Measurements from ENCODE around the gene ELF2. TPM values are rescaled to one million over a fixed set of nuclear protein-coding genes. Genes with fewer than 3 reads are reported as not detected.
A peak's percentile ranks its signal among the peaks of the same experiment; 100 is the strongest.
"Not testable (repeated sequence)": the region's sequence is repeated elsewhere in the genome, so short reads cannot be mapped to it uniquely, and the experiment has no call there.

The ELF2 gene
- total RNA-seq, 2 experiments from 2014 or later = 34.3 to 36.3 TPM

- Mint-ChIP-seq H3K4me1 (ENCODE audit: low read depth) (peaks cover 13% of the 10 kb centered on the region), H3K4me3 (peak overlapping the region; percentile 82), H3K27me3 (ENCODE audit: low read depth) (peaks cover 32% of the 10 kb centered on the region), H3K27ac (peak overlapping the region; percentile 89), H3K9me3 (ENCODE audit: insufficient read depth) (no peaks in the 10 kb centered on the region), H3K36me3 (ENCODE audit: low read depth) (no peaks in the 10 kb centered on the region)
- ChIA-PET CTCF (interaction anchor here (1.8 to 2.1 kb wide), 3 partner anchors 118 to 147 kb away, joined by 9 to 13 read pairs (median 10); partner anchors contain the start of gene NAA15), POLR2A (interaction anchor here (0.6 to 3.4 kb wide), 7 partner anchors 9 to 431 kb away, joined by 3 to 28 read pairs (median 3); partner anchors contain the start of genes NAA15 and NDUFC1)
- DNase-seq = peak; percentile 94
- ATAC-seq = peak; percentile 78
Observed at GRCh38 chr4:139177869-139178619, 1.0 kb upstream of the ELF2 start.

- Mint-ChIP-seq H3K4me1 (ENCODE audit: low read depth) (peaks cover 15% of the 10 kb centered on the region), H3K4me3 (peak overlapping the region; percentile 85), H3K27ac (peak overlapping the region; percentile 52), H3K9me3 (ENCODE audit: insufficient read depth) (no peaks in the 10 kb centered on the region), H3K36me3 (ENCODE audit: low read depth) (no peaks in the 10 kb centered on the region), H3K27me3 (ENCODE audit: low read depth) (peaks cover 26% of the 10 kb centered on the region)
- ATAC-seq = peak; percentile 32
- ChIA-PET CTCF (interaction anchor here (1.0 to 1.8 kb wide), 3 partner anchors 8 to 146 kb away, joined by 3 to 8 read pairs (median 3); no protein-coding TSS in a partner anchor), POLR2A (interaction anchor here (0.6 to 3.4 kb wide), 5 partner anchors 76 to 125 kb away, joined by 3 to 28 read pairs (median 4); partner anchors contain the start of genes NAA15 and NDUFC1)
- peak; percentile 65 for DNase-seq
Observed at GRCh38 chr4:139176302-139177048, 543 bp downstream of the ELF2 start.

- Mint-ChIP-seq H3K4me3 (peak overlapping the region; percentile 85), H3K27me3 (ENCODE audit: low read depth) (peaks cover 24% of the 10 kb centered on the region), H3K4me1 (ENCODE audit: low read depth) (peaks cover 15% of the 10 kb centered on the region), H3K36me3 (ENCODE audit: low read depth) (no peaks in the 10 kb centered on the region), H3K9me3 (ENCODE audit: insufficient read depth) (no peaks in the 10 kb centered on the region), H3K27ac (no peak overlapping the region)
- POLR2A ChIA-PET = interaction anchor here (0.6 to 3.4 kb wide), 3 partner anchors 75 to 126 kb away, joined by 3 to 28 read pairs (median 3); partner anchors contain the start of genes NAA15 and NDUFC1
- CTCF ChIA-PET = interaction anchor here (1.0 to 1.8 kb wide), 2 partner anchors 8 to 145 kb away, joined by 3 to 8 read pairs; no protein-coding TSS in a partner anchor
- ATAC-seq (no peak), DNase-seq (no peak)
Observed at GRCh38 chr4:139175646-139176301, 1.2 kb downstream of the ELF2 start.

GRCh38 chr4:139171876-139172691 lies 4.9 kb downstream of the ELF2 start:
- POLR2A ChIA-PET = no interaction called here
- CTCF ChIA-PET = interaction anchor here (1.0 to 1.6 kb wide), 3 partner anchors 73 to 142 kb away, joined by 4 to 5 read pairs (median 4); no protein-coding TSS in a partner anchor

GRCh38 chr4:139170932-139171331 lies 6.1 kb downstream of the ELF2 start:
- Mint-ChIP-seq H3K9me3 (ENCODE audit: insufficient read depth) (no peaks in the 10 kb centered on the region), H3K27me3 (ENCODE audit: low read depth) (peaks cover 18% of the 10 kb centered on the region), H3K36me3 (ENCODE audit: low read depth) (no peaks in the 10 kb centered on the region), H3K4me1 (ENCODE audit: low read depth) (peaks cover 8% of the 10 kb centered on the region), H3K4me3 (no peak overlapping the region), H3K27ac (no peak overlapping the region)
- DNase-seq (no peak), ATAC-seq (no peak)
- ChIA-PET CTCF (no interaction called here), POLR2A (no interaction called here)

More at GRCh38 chr4:139171876-139172691, 4.9 kb downstream of the ELF2 start:
- Mint-ChIP-seq H3K4me3 (no peak overlapping the region), H3K9me3 (ENCODE audit: insufficient read depth) (no peaks in the 10 kb centered on the region), H3K27me3 (ENCODE audit: low read depth) (peaks cover 19% of the 10 kb centered on the region), H3K4me1 (ENCODE audit: low read depth) (peaks cover 10% of the 10 kb centered on the region), H3K36me3 (ENCODE audit: low read depth) (no peaks in the 10 kb centered on the region), H3K27ac (no peak overlapping the region)
- ATAC-seq (no peak), DNase-seq (no peak)

- Mint-ChIP-seq H3K9me3 (ENCODE audit: insufficient read depth) (no peaks in the 10 kb centered on the region), H3K27ac (no peak overlapping the region), H3K27me3 (ENCODE audit: low read depth) (peaks cover 1% of the 10 kb centered on the region), H3K4me1 (ENCODE audit: low read depth) (peaks cover 5% of the 10 kb centered on the region), H3K36me3 (ENCODE audit: low read depth) (no peaks in the 10 kb centered on the region), H3K4me3 (no peak overlapping the region)
- ATAC-seq = no peak
- no peak for DNase-seq
- ChIA-PET CTCF (interaction anchor here (0.7 to 1.3 kb wide), 6 partner anchors 8 to 138 kb away, joined by 3 to 5 read pairs (median 3); no protein-coding TSS in a partner anchor), POLR2A (no interaction called here)
Observed at GRCh38 chr4:139167774-139168444, 9.1 kb downstream of the ELF2 start.

GRCh38 chr4:139164731-139165130 lies 12.3 kb downstream of the ELF2 start:
- ChIA-PET CTCF (no interaction called here), POLR2A (no interaction called here)
- H3K27ac Mint-ChIP-seq = no peak overlapping the region
- ATAC-seq = no peak
- H3K27me3 Mint-ChIP-seq (ENCODE audit: low read depth) = no peaks in the 10 kb centered on the region
- peaks cover 3% of the 10 kb centered on the region for H3K4me1 Mint-ChIP-seq (ENCODE audit: low read depth)
- no peaks in the 10 kb centered on the region for H3K36me3 Mint-ChIP-seq (ENCODE audit: low read depth)
- no peaks in the 10 kb centered on the region for H3K9me3 Mint-ChIP-seq (ENCODE audit: insufficient read depth)
- H3K4me3 Mint-ChIP-seq = no peak overlapping the region
- no peak for DNase-seq

GRCh38 chr4:139163806-139164206 lies 13.2 kb downstream of the ELF2 start:
- no peaks in the 10 kb centered on the region for H3K9me3 Mint-ChIP-seq (ENCODE audit: insufficient read depth)
- DNase-seq = no peak
- ATAC-seq = no peak
- no peak overlapping the region for H3K4me3 Mint-ChIP-seq
- no peaks in the 10 kb centered on the region for H3K36me3 Mint-ChIP-seq (ENCODE audit: low read depth)
- CTCF ChIA-PET = no interaction called here
- peaks cover 3% of the 10 kb centered on the region for H3K4me1 Mint-ChIP-seq (ENCODE audit: low read depth)
- H3K27ac Mint-ChIP-seq = no peak overlapping the region
- POLR2A ChIA-PET = no interaction called here
- no peaks in the 10 kb centered on the region for H3K27me3 Mint-ChIP-seq (ENCODE audit: low read depth)

GRCh38 chr4:139157977-139158376 lies 19.0 kb downstream of the ELF2 start:
- H3K36me3 Mint-ChIP-seq (ENCODE audit: low read depth); H3K4me3 Mint-ChIP-seq; H3K9me3 Mint-ChIP-seq (ENCODE audit: insufficient read depth); POLR2A ChIA-PET; CTCF ChIA-PET; H3K27me3 Mint-ChIP-seq (ENCODE audit: low read depth); ATAC-seq; DNase-seq; H3K4me1 Mint-ChIP-seq (ENCODE audit: low read depth); H3K27ac Mint-ChIP-seq: not testable (repeated sequence)

GRCh38 chr4:139154952-139155557 lies 22.0 kb downstream of the ELF2 start:
- no peak for DNase-seq
- Mint-ChIP-seq H3K27ac (no peak overlapping the region), H3K27me3 (ENCODE audit: low read depth) (peaks cover 8% of the 10 kb centered on the region), H3K4me1 (ENCODE audit: low read depth) (no peaks in the 10 kb centered on the region), H3K36me3 (ENCODE audit: low read depth) (no peaks in the 10 kb centered on the region), H3K4me3 (no peak overlapping the region), H3K9me3 (ENCODE audit: insufficient read depth) (no peaks in the 10 kb centered on the region)
- no peak for ATAC-seq
- POLR2A ChIA-PET = interaction anchor here (0.8 kb wide), 1 partner anchor 147 kb away, joined by 5 read pairs; the partner anchor contains the start of gene NDUFC1
- CTCF ChIA-PET = no interaction called here

All from activated CD8-positive, alpha-beta T cell treated with anti-CD3 and anti-CD28 coated beads, Interleukin-2, amount 10 ng/mL, durations not matched to agents 7 days and 5 days (primary cell).